GM21619 (cell line): ENCODE measurements around the gene ITGA2B.
"Not testable (repeated sequence)": the region's sequence is repeated elsewhere in the genome, so short reads cannot be mapped to it uniquely, and the experiment has no call there.

Experiments used
- ATAC-seq: cut with Tn5 transposase; IDR thresholded peaks from one replicate; pipeline ENCODE4 v1.9.1; 2021; ENCODE audit not compliant: unreplicated experiment

ITGA2B gene

GRCh38 chr17:44369414-44370023 lies 19.9 kb downstream of the ITGA2B start:
- ATAC-seq: not testable (repeated sequence)

GRCh38 chr17:44368391-44369243 lies 20.8 kb downstream of the ITGA2B start:
- not testable (repeated sequence) for ATAC-seq

- ATAC-seq: no peak
Measured at GRCh38 chr17:44367231-44367979, 22.0 kb downstream of the ITGA2B start.

GRCh38 chr17:44365051-44365450 lies 24.4 kb downstream of the ITGA2B start:
- ATAC-seq: not testable (repeated sequence)

GRCh38 chr17:44363613-44364159 lies 25.8 kb downstream of the ITGA2B start, which contains the start of gene FAM171A2:
TSS of gene FAM171A2 (minus strand) at chr17:44363853. CDS start at chr17:44363714, 139 bp downstream.
- no peak for ATAC-seq

- no peak for ATAC-seq
Measured at GRCh38 chr17:44362949-44363612, 26.4 kb downstream of the ITGA2B start.

GRCh38 chr17:44362459-44362948 lies 26.9 kb downstream of the ITGA2B start:
- no peak for ATAC-seq

- ATAC-seq: no peak
Measured at GRCh38 chr17:44361292-44362260, 27.9 kb downstream of the ITGA2B start.

- no peak for ATAC-seq
Measured at GRCh38 chr17:44360826-44361225, 28.6 kb downstream of the ITGA2B start.

GRCh38 chr17:44360144-44360533 lies 29.3 kb downstream of the ITGA2B start:
- ATAC-seq: no peak

- no peak for ATAC-seq
Measured at GRCh38 chr17:44359458-44360143, 29.8 kb downstream of the ITGA2B start.

- no peak for ATAC-seq
Measured at GRCh38 chr17:44359006-44359405, 30.4 kb downstream of the ITGA2B start.

- no peak for ATAC-seq
Measured at GRCh38 chr17:44358066-44358465, 31.4 kb downstream of the ITGA2B start.

GRCh38 chr17:44356241-44356640 lies 33.2 kb downstream of the ITGA2B start:
- no peak for ATAC-seq

- ATAC-seq: no peak
Measured at GRCh38 chr17:44355642-44356099, 33.8 kb downstream of the ITGA2B start.

- ATAC-seq: no peak
Measured at GRCh38 chr17:44354582-44355561, 34.6 kb downstream of the ITGA2B start.

GRCh38 chr17:44353672-44354331 lies 35.6 kb downstream of the ITGA2B start:
- no peak for ATAC-seq
